GM12891 (cell line): ENCODE measurements around the gene NRIP3.
"Not testable (repeated sequence)": the region's sequence is repeated elsewhere in the genome, so short reads cannot be mapped to it uniquely, and the experiment has no call there.

Source experiments
- POLR2A ChIP-seq: IDR thresholded peaks from 2 replicates; pipeline ENCODE4 v1.6.1; 2011; ENCODE audit warnings: low read depth, low read length, control low read depth
- POLR2AphosphoS5 ChIP-seq: IDR thresholded peaks from 2 replicates; pipeline ENCODE4 v1.6.1; 2011; ENCODE audit warnings: low read depth, low read length, control low read depth
- POU2F2 ChIP-seq: IDR thresholded peaks from 2 replicates; pipeline ENCODE4 v1.6.1; 2011; ENCODE audit warnings: low read depth, mild to moderate bottlenecking, control low read depth, low read length, moderate library complexity
- SPI1 ChIP-seq: IDR thresholded peaks from 2 replicates; pipeline ENCODE4 v1.6.1; 2011; ENCODE audit warnings: low read depth, low read length, control low read depth
- TAF1 ChIP-seq: IDR thresholded peaks from 2 replicates; pipeline ENCODE4 v1.6.1; 2011; ENCODE audit warnings: low read depth, low read length, control low read depth

- not testable (repeated sequence) for TF ChIP-seq POU2F2, POLR2A, TAF1, POLR2AphosphoS5, SPI1
Observed at GRCh38 chr11:9009538-9009937, 5.7 kb upstream of the NRIP3 start.
